GM19324 (cell line): ENCODE measurements around the gene MUSK.

Experiments used
- ATAC-seq: cut with Tn5 transposase; IDR thresholded peaks from one replicate; pipeline ENCODE4 v1.9.1; 2021; ENCODE audit warnings: mild to moderate bottlenecking, moderate library complexity; ENCODE audit not compliant: unreplicated experiment, low FRiP score

The MUSK gene

GRCh38 chr9:110668570-110669167 lies at the start of gene MUSK:
Gene MUSK (plus strand): TSS chr9:110668791. CDS start chr9:110668905, 114 bp downstream.
- no peak for ATAC-seq

- no peak for ATAC-seq
Measured at GRCh38 chr9:110619831-110620230, 48.8 kb upstream of the MUSK start.

GRCh38 chr9:110620726-110621125 lies 47.9 kb upstream of the MUSK start:
- no peak for ATAC-seq

GRCh38 chr9:110622368-110622767 lies 46.2 kb upstream of the MUSK start:
- no peak for ATAC-seq

- no peak for ATAC-seq
Measured at GRCh38 chr9:110623462-110624025, 45.0 kb upstream of the MUSK start.

- ATAC-seq, result peak; percentile 67
Measured at GRCh38 chr9:110626101-110626829, 42.3 kb upstream of the MUSK start.

- no peak for ATAC-seq
Measured at GRCh38 chr9:110635589-110635988, 33.0 kb upstream of the MUSK start.

- ATAC-seq, result no peak
Measured at GRCh38 chr9:110638381-110638954, 30.1 kb upstream of the MUSK start.

- ATAC-seq, result no peak
Measured at GRCh38 chr9:110640736-110641135, 27.9 kb upstream of the MUSK start.

- ATAC-seq, result no peak
Measured at GRCh38 chr9:110641293-110641692, 27.3 kb upstream of the MUSK start.

GRCh38 chr9:110648696-110649095 lies 19.9 kb upstream of the MUSK start:
- ATAC-seq, result no peak

- ATAC-seq, result no peak
Measured at GRCh38 chr9:110650261-110650660, 18.3 kb upstream of the MUSK start.

GRCh38 chr9:110650991-110651411 lies 17.6 kb upstream of the MUSK start:
- no peak for ATAC-seq

- no peak for ATAC-seq
Measured at GRCh38 chr9:110655754-110656641, 12.6 kb upstream of the MUSK start.

GRCh38 chr9:110659891-110660541 lies 8.6 kb upstream of the MUSK start:
- ATAC-seq, result no peak

- no peak for ATAC-seq
Measured at GRCh38 chr9:110669433-110669832, 842 bp downstream of the MUSK start.

GRCh38 chr9:110671849-110672248 lies 3.3 kb downstream of the MUSK start:
- no peak for ATAC-seq

- ATAC-seq, result no peak
Measured at GRCh38 chr9:110672873-110673510, 4.4 kb downstream of the MUSK start.

GRCh38 chr9:110687497-110687896 lies 18.9 kb downstream of the MUSK start:
- no peak for ATAC-seq

GRCh38 chr9:110688329-110688728 lies 19.7 kb downstream of the MUSK start:
- no peak for ATAC-seq
